IMR-90 (cell line): ENCODE measurements around the gene RSPH9.

Experiments used
- BHLHE40 ChIP-seq: fragments of 150-350 bp; IDR thresholded peaks from 2 replicates; pipeline ENCODE4 v1.6.1; 2016; ENCODE audit warnings: mild to moderate bottlenecking, low read depth, low read length
- FOS ChIP-seq: fragments of 150-350 bp; IDR thresholded peaks from 2 replicates; pipeline ENCODE4 v1.6.1; 2016; ENCODE audit warnings: low read depth, low read length
- MAZ ChIP-seq: IDR thresholded peaks from 2 replicates; pipeline ENCODE4 v1.6.1; 2012; ENCODE audit warnings: low read depth, mild to moderate bottlenecking, low read length, improper control_type of control experiment, moderate library complexity, borderline replicate concordance
- POLR2A ChIP-seq: IDR thresholded peaks from 2 replicates; pipeline ENCODE4 v1.6.1; 2012; ENCODE audit warnings: mild to moderate bottlenecking, low read depth, low read length
- RCOR1 ChIP-seq: IDR thresholded peaks from 2 replicates; pipeline ENCODE4 v1.6.1; 2012; ENCODE audit warnings: mild to moderate bottlenecking, low read length, improper control_type of control experiment; ENCODE audit not compliant: insufficient replicate concordance
- TF ChIP-seq, protein P1 (sequence below): conservative IDR thresholded peaks from 2 replicates; pipeline ENCODE4 v1.5.1; 2012; ENCODE audit warnings: mild to moderate bottlenecking, low read depth, low read length, improper control_type of control experiment
- TF ChIP-seq, protein P2 (sequence below): fragments of 150-350 bp; IDR thresholded peaks from 2 replicates; pipeline ENCODE4 v1.6.1; 2016; ENCODE audit warnings: low read depth, mild to moderate bottlenecking, low read length, moderate library complexity, borderline replicate concordance

DNA sequence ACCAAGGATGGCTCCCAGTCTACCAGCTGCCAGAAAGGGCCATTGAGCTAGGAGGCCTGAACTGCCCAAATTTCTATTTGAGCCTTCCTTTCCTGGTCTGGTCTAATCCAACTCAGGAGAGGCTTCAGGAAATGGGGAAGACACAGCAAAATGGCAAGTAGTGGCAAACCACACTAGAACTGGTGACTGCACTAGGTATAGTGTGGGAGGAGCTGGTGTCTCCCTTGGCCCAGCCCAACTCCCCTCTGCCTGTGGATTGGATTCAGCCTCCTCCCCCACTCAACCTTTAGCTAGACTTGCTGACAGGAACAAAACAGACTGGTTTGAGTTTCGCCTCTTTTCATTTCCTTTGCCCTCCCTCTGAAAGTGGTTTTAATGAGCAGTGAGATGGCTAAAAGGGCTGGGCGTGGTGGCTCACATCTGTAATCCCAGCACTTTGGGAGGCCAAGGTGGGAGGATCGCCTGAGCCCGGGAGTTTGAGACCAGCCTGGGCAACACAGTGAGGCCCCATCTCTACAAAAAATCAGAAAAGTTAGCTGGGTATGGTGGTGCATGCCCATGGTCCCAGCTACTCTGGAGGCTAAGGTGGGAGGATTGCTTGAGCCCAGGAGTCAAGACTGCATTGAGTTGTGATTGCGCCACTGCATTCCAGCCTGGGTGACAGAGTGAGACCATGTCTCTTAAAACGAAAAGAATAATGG, 25.2 kb downstream of the RSPH9 start:
- TF ChIP-seq, protein P1, sequence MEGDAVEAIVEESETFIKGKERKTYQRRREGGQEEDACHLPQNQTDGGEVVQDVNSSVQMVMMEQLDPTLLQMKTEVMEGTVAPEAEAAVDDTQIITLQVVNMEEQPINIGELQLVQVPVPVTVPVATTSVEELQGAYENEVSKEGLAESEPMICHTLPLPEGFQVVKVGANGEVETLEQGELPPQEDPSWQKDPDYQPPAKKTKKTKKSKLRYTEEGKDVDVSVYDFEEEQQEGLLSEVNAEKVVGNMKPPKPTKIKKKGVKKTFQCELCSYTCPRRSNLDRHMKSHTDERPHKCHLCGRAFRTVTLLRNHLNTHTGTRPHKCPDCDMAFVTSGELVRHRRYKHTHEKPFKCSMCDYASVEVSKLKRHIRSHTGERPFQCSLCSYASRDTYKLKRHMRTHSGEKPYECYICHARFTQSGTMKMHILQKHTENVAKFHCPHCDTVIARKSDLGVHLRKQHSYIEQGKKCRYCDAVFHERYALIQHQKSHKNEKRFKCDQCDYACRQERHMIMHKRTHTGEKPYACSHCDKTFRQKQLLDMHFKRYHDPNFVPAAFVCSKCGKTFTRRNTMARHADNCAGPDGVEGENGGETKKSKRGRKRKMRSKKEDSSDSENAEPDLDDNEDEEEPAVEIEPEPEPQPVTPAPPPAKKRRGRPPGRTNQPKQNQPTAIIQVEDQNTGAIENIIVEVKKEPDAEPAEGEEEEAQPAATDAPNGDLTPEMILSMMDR, result no peak
- TF ChIP-seq MAZ (no peak), RCOR1 (no peak), BHLHE40 (no peak), POLR2A (no peak), FOS (no peak)
- TF ChIP-seq, protein P2, sequence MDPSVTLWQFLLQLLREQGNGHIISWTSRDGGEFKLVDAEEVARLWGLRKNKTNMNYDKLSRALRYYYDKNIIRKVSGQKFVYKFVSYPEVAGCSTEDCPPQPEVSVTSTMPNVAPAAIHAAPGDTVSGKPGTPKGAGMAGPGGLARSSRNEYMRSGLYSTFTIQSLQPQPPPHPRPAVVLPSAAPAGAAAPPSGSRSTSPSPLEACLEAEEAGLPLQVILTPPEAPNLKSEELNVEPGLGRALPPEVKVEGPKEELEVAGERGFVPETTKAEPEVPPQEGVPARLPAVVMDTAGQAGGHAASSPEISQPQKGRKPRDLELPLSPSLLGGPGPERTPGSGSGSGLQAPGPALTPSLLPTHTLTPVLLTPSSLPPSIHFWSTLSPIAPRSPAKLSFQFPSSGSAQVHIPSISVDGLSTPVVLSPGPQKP, result no peak
